SIG-M5 treated with dmso at 0.1 percent for 504 hours (cell line): ENCODE measurements around the gene SLC16A1.
"Not testable (repeated sequence)": the region's sequence is repeated elsewhere in the genome, so short reads cannot be mapped to it uniquely, and the experiment has no call there.

Experiments used
- DNase-seq: peaks from one replicate; lab custom pipeline; 2025; ENCODE audit not compliant: unreplicated experiment; lab: John Stamatoyannopoulos, UW

The SLC16A1 gene

DNA sequence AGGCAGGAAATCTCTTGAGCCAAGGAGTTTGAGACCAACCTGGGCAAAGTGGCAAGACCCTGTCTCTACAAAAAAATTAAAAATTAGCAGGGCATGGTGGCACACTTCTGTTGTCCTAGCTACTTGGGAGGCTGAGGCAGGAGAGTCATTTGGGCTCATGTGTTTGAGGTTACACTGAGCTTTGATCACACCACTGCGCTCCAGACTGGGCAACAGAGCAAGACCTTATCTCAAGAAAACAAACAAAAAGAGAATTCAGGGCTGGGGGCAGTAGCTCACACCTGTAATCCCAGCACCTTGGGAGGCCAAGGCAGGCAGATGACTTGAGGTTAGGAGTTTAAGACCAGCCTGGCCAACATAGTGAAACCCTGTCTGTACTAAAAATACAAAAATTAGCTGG lies 17.8 kb upstream of the SLC16A1 start:
- DNase-seq = no peak

DNA sequence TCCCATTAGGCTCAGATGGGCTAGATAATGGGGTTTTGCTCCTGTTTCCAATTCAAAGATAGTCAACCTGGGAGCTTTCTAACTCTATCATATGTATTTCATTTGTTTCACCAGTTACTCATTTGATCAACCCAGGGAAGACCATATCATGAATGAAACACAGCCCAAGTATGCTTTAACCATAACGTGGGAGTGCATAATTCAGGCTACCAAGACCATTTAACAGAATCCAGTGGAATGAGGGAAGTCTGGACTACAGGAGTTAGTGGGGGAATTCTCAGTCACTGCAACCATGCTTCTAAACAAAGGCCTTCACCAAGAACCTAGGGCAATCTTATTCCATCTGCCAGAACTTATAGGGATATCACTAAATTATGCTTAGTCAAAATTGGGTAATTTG lies 15.0 kb upstream of the SLC16A1 start:
- no peak for DNase-seq

DNA sequence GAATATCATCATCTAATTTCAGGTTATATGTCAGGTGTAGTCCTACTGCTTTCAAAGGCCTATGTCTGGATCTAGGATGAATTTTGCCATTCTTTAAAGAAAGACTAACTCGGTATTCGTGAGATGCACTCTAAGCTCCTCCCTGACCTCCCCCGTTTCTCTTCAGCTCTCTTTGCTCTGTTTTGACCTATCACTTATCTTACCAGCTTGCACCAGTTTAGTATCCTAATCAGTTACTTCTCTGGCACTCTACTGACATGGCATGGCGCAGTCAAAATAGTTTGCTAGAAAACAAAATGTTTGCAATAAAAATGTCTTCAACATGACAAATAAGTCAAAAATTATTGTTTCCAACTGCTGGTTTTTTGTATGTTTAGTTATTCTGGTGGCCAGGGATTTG lies 8.4 kb upstream of the SLC16A1 start:
- no peak for DNase-seq

DNA sequence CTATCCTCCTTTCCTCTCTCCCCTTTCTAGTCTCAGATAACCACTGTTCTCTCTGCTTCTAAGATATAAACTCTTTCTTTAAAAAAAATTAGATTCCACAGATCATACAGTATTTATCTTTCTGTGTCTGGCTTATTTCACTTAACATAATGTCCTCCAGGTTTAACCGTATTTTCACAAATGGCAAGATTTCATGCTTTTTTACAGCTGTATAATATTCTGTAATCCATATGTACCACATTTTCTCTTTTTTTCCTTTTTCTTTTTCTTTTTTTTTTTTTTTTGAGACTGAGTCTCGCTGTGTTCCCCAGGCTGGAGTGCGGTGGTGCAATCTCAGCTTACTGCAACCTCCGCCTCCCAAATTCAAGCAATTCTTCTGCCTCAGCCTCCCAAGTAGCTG lies 5.1 kb upstream of the SLC16A1 start:
- no peak for DNase-seq

DNA sequence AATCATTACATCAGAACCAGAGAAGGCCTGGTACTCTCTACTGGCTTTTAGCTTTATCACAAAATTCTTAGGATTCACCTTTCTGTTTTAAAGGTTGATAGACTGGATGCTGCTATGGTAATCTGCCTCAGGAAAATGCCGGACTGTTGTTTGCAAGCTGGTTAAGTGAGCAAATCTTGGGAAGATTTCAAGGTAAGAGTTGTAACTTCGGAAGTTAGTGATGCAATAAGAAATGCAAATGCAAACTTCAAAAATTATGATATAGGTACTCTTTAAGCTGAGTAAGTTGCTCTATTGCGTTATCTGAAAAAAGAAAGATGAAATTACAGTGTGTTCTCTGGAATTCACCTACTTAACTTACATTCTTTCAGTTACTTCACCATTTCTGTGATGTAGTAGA lies 4.4 kb upstream of the SLC16A1 start:
- no peak for DNase-seq

DNA sequence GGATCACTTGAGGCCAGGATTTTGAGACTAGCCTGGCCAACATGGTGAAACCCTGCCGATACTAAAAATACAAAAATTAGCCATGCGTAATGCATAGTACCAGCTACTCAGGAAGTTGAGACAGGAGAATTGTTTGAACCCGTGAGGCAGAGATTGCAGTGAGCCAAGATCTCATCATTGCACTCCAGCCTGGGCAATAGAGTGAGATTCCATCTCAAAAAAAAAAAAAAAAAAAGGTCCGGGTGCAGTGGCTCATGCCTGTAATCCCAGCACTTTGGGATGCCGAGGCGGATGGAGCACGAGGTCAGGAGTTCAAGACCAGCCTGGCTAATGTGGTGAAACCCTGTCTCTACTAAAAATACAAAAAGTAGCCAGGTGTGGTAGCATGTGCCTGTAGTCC lies 2.2 kb upstream of the SLC16A1 start:
- DNase-seq = not testable (repeated sequence)

DNA sequence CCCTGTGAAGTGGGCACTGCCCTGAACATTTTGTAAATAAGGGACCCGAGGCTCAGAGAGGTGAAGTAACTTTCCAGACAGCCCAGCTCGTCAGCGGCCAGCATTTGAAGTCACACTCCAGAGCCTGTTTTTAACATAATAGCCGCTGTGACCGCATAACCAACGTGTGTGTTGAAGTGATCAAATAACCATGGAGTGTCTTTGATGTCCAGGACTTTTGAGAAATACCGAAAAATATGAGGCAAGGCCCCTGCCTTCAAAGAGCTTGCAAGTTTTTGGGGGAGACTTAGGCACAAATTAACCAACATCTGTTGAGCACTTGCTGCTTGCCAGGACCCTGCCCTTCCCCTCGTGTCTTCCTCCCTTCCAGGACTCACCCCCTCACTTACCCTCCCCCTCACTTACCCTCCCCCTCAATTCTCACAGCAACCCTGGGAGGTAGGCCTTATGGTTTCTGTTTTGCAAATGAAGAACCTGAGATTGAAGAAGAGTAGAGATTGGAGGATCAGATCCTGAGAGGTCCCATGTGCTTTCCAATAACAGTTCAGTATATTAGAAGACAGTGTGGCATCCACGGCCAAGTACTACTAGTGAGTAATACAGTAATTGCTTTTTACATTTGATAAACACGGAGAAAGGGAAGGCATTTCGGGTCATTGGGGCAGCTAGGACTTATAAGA lies 1.3 kb upstream of the SLC16A1 start:
- DNase-seq = peak; percentile 49

DNA sequence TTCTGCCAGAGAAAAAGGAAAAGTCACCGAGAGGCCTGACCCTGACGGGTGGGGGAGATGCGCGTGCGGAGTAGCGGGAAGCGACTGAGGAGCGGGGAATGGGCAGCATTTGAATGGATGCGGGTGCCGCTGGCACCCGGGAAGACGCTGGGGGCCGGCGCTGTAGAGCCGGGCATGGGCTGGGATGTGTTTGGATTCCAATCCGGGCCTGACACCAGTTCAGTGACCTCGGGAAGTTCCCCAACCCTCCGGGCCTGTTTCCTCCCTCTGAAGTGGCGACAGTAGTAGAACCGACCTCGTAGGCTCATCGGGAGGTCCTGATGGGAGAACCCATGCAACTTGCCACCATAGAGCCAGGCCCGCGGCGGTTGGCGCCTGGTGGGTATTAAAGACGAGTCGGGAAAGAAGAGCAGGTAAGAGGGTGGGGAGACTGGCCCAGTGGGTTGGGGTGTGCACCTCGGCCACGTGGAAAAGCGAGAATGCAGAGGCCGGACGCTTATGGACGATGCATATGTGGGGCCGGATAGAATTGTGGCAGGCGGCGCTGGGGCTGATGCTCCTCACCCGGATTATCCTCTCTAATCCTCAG lies 642 bp upstream of the SLC16A1 start:
- DNase-seq = no peak

DNA sequence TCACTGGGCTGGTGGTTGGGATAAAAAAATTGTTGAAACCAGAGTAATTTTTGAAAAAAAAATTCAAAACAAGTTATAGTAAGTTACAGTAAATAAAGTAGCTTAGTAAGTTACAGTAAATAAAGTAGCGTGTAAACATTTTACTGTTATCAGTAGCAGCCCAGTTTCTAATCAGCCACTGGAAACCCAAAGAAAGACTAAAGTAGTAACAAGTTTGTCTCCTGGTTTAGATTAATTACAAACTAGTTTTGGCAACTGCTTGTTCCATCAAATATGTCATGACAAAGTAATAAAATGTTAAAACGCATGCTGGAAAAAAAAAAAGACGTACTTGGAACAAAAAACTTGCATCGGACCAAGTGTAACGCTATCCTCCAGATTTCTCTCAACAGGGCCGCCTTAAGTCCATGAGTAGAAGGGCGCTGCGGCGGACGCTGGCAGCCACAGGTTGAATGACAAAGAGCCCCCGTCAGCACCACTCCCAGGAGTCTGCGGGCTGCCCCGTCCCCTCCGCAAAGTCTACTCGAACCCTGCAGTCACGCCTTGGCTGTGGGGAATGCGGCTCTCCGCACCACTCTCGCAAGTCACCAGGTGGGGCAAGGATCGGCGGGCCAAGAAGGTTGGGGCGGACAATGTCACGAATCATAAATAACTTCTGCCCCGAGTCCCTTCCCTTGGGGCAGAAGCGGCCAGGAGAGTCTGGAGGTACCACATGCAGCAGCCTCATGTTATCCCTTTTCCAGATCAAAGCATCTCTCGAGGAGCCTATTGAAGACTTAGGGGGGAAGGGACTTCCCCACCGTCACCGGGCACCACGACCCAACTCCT lies 837 bp downstream of the SLC16A1 start:
- peak; percentile 63 for DNase-seq

DNA sequence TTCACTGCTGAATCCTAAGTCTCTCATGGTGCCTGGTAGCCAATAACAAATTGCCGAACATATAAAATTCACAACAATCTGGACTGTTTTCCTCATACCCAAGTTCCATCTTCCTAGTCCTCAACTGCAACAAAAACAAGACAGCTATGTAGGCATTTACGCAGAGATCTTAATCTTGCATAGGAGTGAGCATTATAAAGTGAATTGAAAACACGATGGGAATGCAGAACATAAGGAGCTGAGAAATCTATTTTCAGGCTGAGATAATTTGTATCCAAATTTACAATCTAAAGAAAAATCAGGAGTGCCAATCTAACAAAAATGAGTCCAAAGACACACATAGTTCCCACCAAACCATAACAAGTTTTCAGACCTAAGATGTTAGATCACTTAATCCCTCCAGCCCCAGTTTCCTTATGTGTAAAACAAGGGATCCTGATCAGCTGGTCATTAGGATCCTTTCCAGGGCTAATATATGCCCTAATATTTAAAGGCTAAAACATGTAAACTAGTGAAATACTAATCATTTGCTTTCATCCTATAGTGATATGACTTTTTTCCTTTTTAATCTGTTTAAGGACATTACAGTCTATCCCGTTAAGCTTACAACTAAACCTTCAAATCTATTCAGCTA lies 1.9 kb downstream of the SLC16A1 start:
- no peak for DNase-seq

DNA sequence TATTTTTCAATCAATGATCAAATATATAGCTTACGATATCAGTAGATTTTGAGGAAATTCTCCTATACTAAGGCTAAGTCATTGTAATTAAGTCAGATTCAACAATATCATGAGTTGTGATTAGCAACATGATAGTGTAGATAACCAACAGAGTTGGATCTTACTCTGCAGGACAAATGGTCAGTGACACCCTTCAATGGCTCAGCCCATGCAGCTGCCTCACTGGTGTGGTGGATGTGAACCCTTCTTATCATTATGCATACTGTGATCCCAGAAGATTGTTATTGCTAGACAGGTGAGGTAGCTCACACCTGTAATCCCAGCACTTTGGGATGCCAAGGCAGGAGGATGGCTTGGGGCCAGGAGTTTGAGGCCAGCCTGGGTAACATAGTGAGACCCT lies 5.6 kb downstream of the SLC16A1 start:
- no peak for DNase-seq

DNA sequence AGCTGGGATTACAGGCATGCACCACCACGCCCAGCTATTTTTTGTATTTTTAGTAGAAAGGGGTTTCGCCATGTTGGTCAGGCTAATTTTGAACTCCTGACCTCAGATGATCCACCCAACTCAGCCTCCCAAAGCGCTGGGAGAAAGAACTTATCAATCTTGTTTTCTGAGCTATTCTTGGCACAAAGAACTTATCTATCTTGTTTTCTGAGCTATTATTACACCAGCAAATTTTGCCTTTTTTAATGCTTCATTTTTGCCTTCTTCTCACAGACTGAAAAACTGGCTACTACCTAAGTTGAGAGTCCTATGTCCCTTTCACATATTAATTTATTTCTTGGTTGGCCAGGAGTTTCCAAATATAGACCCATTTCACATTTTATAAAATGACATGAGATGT lies 9.3 kb downstream of the SLC16A1 start:
- no peak for DNase-seq

DNA sequence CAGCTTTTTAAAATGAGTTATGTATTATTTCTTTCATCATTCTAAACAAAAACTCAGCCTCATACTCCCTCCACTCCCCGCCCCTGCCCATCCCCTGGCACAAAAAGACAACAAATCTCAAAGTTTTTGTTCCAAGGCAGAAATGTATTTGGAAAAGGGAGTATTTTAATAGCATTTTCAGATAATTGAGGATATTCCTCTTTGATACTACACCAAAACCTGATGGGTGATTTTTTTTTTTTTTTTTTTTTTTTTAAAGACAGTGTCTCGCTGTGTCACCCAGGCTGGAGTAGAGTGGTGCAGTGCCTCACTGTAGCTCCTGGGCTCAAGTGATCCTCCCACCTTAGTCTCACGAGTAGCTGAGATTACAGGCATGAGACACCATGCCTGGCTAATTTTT lies 16.2 kb downstream of the SLC16A1 start:
- no peak for DNase-seq

DNA sequence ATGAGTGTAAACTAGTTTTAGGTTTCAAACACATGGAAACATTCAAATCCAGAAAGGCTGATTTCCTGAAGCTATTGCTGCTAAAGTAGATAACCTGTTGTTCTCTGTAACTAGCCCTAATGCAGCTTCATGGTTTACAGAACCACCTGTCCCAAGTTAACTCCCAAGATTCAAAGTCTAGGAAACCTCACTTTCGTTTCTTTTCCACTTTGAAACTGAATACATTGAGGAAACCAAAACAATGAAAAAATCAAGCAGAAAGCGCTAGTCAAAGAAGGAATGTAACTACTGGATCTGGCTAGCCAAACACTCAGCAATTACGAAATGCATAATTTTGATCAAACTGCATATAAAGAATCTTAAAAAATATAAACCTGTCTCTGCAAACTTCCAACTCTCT lies 17.8 kb downstream of the SLC16A1 start:
- DNase-seq = no peak

DNA sequence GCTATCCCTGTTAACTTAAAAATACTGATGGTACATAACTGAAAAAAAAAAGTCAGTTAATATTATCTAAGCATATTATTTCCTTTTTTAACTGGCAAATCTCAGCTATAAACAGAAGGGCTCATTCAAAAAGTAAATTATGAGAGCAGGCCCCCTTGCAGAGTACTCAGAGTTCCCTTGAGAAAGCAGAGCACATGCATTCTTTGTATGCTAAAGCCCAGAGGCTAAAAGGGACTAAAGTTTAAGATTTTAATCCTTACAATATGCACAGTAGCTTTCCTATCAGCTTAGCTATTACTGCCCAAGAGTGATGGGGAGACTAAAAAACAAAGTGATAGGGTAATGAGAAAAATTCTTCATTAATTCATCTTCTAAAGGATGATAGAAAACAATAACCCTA lies 18.5 kb downstream of the SLC16A1 start:
- no peak for DNase-seq

DNA sequence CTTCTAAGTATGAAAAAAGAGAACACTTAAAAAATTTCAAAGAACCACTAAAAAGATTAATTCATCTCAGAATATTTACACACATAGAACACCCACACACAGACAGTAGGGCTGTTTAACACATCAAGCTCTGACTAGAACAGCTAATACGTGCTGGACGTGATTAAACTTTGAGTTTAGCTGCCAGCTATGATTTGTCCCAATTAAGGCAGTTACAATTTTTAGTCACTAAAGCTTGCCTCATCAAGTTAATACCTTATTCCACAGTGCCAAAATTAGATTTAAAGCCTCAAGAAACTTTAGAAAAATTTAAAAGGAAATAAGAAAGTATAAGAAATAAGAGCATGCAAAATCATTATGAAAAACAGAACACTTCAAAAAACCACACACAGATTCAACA lies 18.9 kb downstream of the SLC16A1 start:
- DNase-seq = no peak

DNA sequence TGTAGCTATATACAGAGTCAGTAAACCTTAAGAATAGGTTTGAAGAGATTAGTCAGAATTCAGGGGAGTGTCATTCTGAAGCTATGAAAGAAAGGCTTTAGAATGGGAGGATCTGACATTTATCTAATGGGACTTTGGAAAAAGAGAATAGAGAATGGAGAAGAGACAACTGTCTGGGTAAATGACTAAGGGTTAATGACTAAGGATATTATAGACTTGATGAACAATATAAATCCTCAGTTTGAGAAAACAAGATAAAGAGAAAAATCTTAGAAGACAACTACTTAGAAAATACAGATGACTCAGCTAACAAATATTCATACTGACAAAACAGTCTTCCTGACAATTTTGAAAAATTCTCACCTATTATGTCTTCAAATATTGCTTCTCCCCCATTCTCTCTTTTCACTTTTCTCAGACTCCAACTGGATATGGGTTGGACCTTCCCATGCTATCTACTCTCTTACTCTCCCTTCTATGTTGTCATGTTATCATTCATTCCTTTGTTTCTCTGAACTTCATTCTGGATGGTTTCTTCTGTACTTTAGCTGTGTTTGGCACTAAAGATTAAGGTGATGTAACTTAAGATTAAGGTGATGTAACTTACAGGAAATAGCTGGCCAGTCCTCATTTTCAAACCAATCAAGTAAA lies 20.4 kb downstream of the SLC16A1 start:
- DNase-seq = no peak

DNA sequence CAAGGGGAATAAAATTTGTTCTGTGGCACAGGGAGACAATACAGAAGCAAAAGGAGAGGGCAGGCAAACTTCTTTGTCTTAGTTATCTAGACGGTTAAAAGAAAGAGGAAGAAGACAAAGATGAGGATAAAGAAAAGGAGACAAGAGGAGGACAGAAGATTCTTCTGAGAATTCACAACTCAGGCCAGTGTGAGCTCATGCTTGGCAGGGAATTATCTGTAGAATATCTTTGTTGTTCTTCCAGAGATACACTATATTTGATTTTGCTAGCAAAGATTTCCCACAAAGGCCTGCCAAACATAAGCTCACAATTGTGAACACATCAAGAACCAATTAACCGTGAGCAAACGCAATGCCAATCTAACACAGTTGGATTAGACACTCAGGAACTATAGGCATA lies 21.4 kb downstream of the SLC16A1 start:
- DNase-seq = no peak

DNA sequence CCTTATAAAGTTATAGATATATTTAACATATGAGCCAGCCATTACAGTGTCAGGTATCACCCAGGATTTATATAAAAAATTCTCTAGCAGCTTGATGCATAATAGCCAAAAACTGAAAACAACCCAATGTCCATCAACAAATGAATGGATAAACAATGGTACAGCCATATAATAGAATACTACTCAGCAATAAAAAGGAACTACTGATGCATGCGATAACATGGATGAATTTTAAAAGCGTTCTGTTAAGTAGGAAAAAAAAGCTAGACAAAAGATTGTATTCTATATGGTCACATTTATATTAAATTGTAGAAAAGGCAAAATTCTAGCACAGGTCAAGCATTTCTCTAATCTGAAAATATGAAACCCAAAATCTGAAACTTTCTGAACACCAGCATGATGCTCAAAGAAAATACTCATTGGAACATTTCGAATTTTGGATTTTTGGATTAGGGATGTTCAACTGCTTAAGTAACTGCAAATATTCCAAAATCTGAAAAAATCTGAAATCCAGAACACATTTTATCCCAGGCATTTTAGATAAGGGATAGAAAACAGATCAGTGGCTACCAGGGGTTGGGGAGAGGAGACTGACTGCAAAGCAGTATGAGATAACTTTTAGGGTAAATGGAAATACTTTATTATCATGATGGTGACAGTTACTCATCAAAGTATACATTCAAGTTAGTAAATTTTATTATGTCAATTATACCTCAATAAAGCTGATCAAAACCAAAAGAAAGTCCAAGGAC lies 22.0 kb downstream of the SLC16A1 start:
- no peak for DNase-seq

DNA sequence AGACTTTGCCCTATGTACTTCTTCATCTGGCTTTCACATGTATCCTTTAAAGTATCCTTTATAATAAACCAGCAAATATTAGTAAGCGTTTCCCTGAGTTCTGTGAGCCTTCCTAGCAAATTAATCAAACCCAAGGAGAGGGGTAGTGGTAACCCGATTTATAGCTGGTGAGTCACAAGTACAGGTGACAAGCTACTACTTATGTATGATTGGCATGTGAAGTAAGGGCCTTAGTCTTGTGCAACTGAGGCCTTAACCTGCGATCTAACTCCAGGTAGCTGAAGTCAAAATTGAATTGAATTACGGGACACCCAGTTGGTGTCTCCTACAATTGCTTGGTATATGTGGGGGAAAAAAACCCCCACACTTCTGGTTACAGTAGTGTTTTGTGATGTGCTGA lies 26.0 kb downstream of the SLC16A1 start:
- DNase-seq = no peak
